ENCODE results near the gene KIRREL3.

GRCh38 chr11:126833065-126833464, 167.5 kb downstream of the KIRREL3 start:
- TF ChIP-seq POLR2A (IDR thresholded peaks at IDR 0.05) (no peak), CTCF (IDR thresholded peaks at IDR 0.05) (no peak)
